Dermis microvascular lymphatic vessel endothelial cell (primary cell): ENCODE measurements around the gene C9orf85. TPM values are rescaled to one million over a fixed set of nuclear protein-coding genes. Genes with fewer than 3 reads are reported as not detected.

Experiments
- DNase-seq, 2 donors: peaks; one replicate each; pipeline versions ENCODE4 v3.0.0 to v3.0.0-alpha.2; 2010; ENCODE audit warnings: low read depth in 2 of 2
- total RNA-seq: library from RNA; depleted of rRNA; stranded (reverse); fragments of >200 nt; gene quantifications from 2 replicates; pipeline ENCODE4 v1.2.1, GENCODE V29; 2014

The C9orf85 gene
- total RNA-seq, 1 donor from 2014 or later: 13.0 TPM

GRCh38 chr9:71904076-71904475 lies 7.4 kb upstream of the C9orf85 start:
- no peak for DNase-seq

GRCh38 chr9:71908825-71909224 lies 2.6 kb upstream of the C9orf85 start:
- no peak for DNase-seq

GRCh38 chr9:71909887-71910649 lies 1.4 kb upstream of the C9orf85 start:
- DNase-seq: peak in 1 of 2 donors; percentile 63

- no peak for DNase-seq
Observed at GRCh38 chr9:71910650-71911060, 784 bp upstream of the C9orf85 start.

- peak; percentile 90 to 94 for DNase-seq
Observed at GRCh38 chr9:71911908-71912335, 483 bp downstream of the C9orf85 start.

- DNase-seq: no peak
Observed at GRCh38 chr9:71915495-71915894, 4.1 kb downstream of the C9orf85 start.

GRCh38 chr9:71916834-71917534 lies 5.5 kb downstream of the C9orf85 start:
- DNase-seq: no peak

GRCh38 chr9:71918419-71918818 lies 7.0 kb downstream of the C9orf85 start:
- no peak for DNase-seq

- no peak for DNase-seq
Observed at GRCh38 chr9:71920456-71921189, 9.2 kb downstream of the C9orf85 start.

- DNase-seq: no peak
Observed at GRCh38 chr9:71921190-71921814, 9.9 kb downstream of the C9orf85 start.

GRCh38 chr9:71924576-71924975 lies 13.1 kb downstream of the C9orf85 start:
- no peak for DNase-seq

GRCh38 chr9:71925834-71926233 lies 14.4 kb downstream of the C9orf85 start:
- no peak for DNase-seq

GRCh38 chr9:71928376-71928775 lies 16.9 kb downstream of the C9orf85 start:
- no peak for DNase-seq

GRCh38 chr9:71928806-71929205 lies 17.4 kb downstream of the C9orf85 start:
- DNase-seq: no peak

- no peak for DNase-seq
Observed at GRCh38 chr9:71929223-71929622, 17.8 kb downstream of the C9orf85 start.

- no peak for DNase-seq
Observed at GRCh38 chr9:71929791-71930440, 18.5 kb downstream of the C9orf85 start.

GRCh38 chr9:71931166-71931565 lies 19.7 kb downstream of the C9orf85 start:
- no peak for DNase-seq

GRCh38 chr9:71936066-71936465 lies 24.6 kb downstream of the C9orf85 start:
- no peak for DNase-seq

- DNase-seq: no peak
Observed at GRCh38 chr9:71937070-71937625, 25.7 kb downstream of the C9orf85 start.

GRCh38 chr9:71937898-71938297 lies 26.5 kb downstream of the C9orf85 start:
- no peak for DNase-seq

- no peak for DNase-seq
Observed at GRCh38 chr9:71941060-71941568, 29.7 kb downstream of the C9orf85 start.
